WTC11 (cell line): ENCODE data around the gene DHCR7. TPM values are rescaled to one million over a fixed set of nuclear protein-coding genes. Genes with fewer than 3 reads are reported as not detected.

ENCODE experiments used
- ATAC-seq: fragments of 200-7000 bp; cut with Tn5 transposase; 2 replicates; pipeline ENCODE4 v1.10.0; 2021; ENCODE audit warnings: mild to moderate bottlenecking, moderate library complexity
- CTCF ChIA-PET: fragments of 300-600 bp; sonication (Branson Sonifier 250); formaldehyde crosslinking; loops from one replicate; lab custom pipeline; 2021; ENCODE audit warnings: antibody characterized with exemption; lab: Charles Lee
- POLR2A ChIA-PET: fragments of 350-600 bp; sonication (Branson Sonifier 250); formaldehyde crosslinking; loops from one replicate; lab custom pipeline; 2021; ENCODE audit warnings: antibody characterized with exemption; lab: Charles Lee
- DNase-seq: peaks from one replicate; pipeline ENCODE4 v3.0.0; 2021; ENCODE audit warnings: low spot score
- H3K27ac Mint-ChIP-seq: 2 replicates; pipeline ENCODE4 v1.8.0; 2021; ENCODE audit warnings: mixed read lengths
- H3K27me3 Mint-ChIP-seq: 2 replicates; pipeline ENCODE4 v1.8.0; 2021; ENCODE audit warnings: low read depth, mild to moderate bottlenecking, moderate library complexity, mixed read lengths
- H3K36me3 Mint-ChIP-seq: 2 replicates; pipeline ENCODE4 v1.8.0; 2021; ENCODE audit warnings: mixed read lengths
- H3K4me1 Mint-ChIP-seq: 2 replicates; pipeline ENCODE4 v1.8.0; 2022; ENCODE audit warnings: mixed read lengths
- H3K4me3 Mint-ChIP-seq: 2 replicates; pipeline ENCODE4 v1.8.0; 2021; ENCODE audit warnings: mild to moderate bottlenecking, moderate library complexity, mixed read lengths
- H3K9me3 Mint-ChIP-seq: 2 replicates; pipeline ENCODE4 v1.8.0; 2021; ENCODE audit warnings: mixed read lengths
- CBFB ChIP-seq: sonication (generic); formaldehyde crosslinking; IDR thresholded peaks from 2 replicates; pipeline ENCODE4 v1.8.1; 2022; ENCODE audit warnings: mild to moderate bottlenecking, low read depth, missing genetic modification reagents
- FOXJ3 ChIP-seq: sonication (generic); formaldehyde crosslinking; IDR thresholded peaks from 2 replicates; pipeline ENCODE4 v1.9.0; 2021; ENCODE audit warnings: missing genetic modification reagents, mild to moderate bottlenecking, borderline replicate concordance
- MXD4 ChIP-seq: fragments of 250-450 bp; sonication (Bioruptor Pico); IDR thresholded peaks from 2 replicates; pipeline ENCODE4 v1.8.0; 2021; ENCODE audit warnings: mild to moderate bottlenecking, moderate library complexity, borderline replicate concordance
- NR3C1 ChIP-seq: sonication (generic); formaldehyde crosslinking; conservative IDR thresholded peaks from 2 replicates; pipeline ENCODE4 v1.8.1; 2023; ENCODE audit warnings: low read depth, mild to moderate bottlenecking, missing genetic modification reagents
- TEAD1 ChIP-seq: sonication (generic); formaldehyde crosslinking; IDR thresholded peaks from 2 replicates; pipeline ENCODE4 v1.8.0; 2022; ENCODE audit warnings: mild to moderate bottlenecking, missing genetic modification reagents
- ZNF416 ChIP-seq: fragments of 250-450 bp; sonication (Bioruptor Pico); IDR thresholded peaks from 2 replicates; pipeline ENCODE4 v1.9.0; 2021; ENCODE audit warnings: mild to moderate bottlenecking, inconsistent platforms
- ZNF671 ChIP-seq: fragments of 250-450 bp; sonication (Bioruptor Pico); IDR thresholded peaks from 2 replicates; pipeline ENCODE4 v1.8.0; 2021; ENCODE audit warnings: mild to moderate bottlenecking
- total RNA-seq: library from RNA; stranded (reverse); gene quantifications from 3 replicates; pipeline ENCODE4 v1.2.3, GENCODE V29; 2021
- TF ChIP-seq, protein P1 (sequence below): sonication (generic); formaldehyde crosslinking; IDR thresholded peaks from 2 replicates; pipeline ENCODE4 v1.8.0; 2023; ENCODE audit warnings: mild to moderate bottlenecking, missing genetic modification reagents
- TF ChIP-seq, protein P2 (sequence below): sonication (generic); formaldehyde crosslinking; IDR thresholded peaks from 2 replicates; pipeline ENCODE4 v1.8.1; 2022; ENCODE audit warnings: mild to moderate bottlenecking, moderate library complexity, missing genetic modification reagents
- TF ChIP-seq, protein P3 (sequence below): fragments of 250-450 bp; sonication (Bioruptor Pico); IDR thresholded peaks from 2 replicates; pipeline ENCODE4 v1.8.0; 2021; ENCODE audit warnings: mild to moderate bottlenecking
- TF ChIP-seq, protein P4 (sequence below): fragments of 250-450 bp; sonication (Bioruptor Pico); conservative IDR thresholded peaks from 2 replicates; pipeline ENCODE4 v1.9.0; 2021; ENCODE audit warnings: mild to moderate bottlenecking
- TF ChIP-seq, protein P5 (sequence below): sonication (generic); formaldehyde crosslinking; conservative IDR thresholded peaks from 2 replicates; pipeline ENCODE4 v1.8.1; 2023; ENCODE audit warnings: mild to moderate bottlenecking, low read depth, missing genetic modification reagents, moderate library complexity
- TF ChIP-seq, protein P6 (sequence below): sonication (generic); formaldehyde crosslinking; IDR thresholded peaks from 2 replicates; pipeline ENCODE4 v1.8.1; 2023; ENCODE audit warnings: mild to moderate bottlenecking, missing genetic modification reagents, moderate library complexity
- TF ChIP-seq, protein P7 (sequence below): fragments of 250-450 bp; sonication (Bioruptor Pico); IDR thresholded peaks from 2 replicates; pipeline ENCODE4 v2.1.2; 2022; ENCODE audit warnings: mild to moderate bottlenecking, moderate library complexity

The DHCR7 gene
- total RNA-seq, 1 experiment from 2014 or later, result 104 TPM

DNA sequence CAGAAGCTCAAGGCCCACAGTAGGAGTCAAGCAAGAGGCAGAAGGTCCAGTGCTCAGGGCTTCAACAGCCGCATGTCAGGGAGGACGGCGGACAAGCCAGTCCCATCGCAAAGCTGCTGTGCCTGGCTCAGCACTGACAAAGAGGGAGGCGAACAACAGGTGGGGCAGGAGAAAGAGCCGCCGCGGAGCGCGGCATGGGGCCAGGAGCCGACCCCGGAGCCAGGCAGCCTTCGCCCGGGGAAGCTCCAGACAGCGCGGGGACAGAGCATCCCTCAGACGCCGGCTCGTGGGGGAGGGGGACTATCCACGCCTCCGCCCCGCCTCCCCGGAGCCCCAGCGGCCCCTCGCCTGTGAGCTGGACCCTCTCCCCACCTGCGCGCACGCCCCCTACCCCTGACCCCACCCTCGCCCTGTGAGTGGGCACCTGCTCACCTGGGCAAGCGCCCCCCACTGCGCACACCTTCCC is 369 bp downstream of the DHCR7 start:
- DNase-seq, result peak; percentile 73
- ChIA-PET POLR2A (interaction anchor here (1.4 kb wide), 1 partner anchor 14 kb away, joined by 3 read pairs; no protein-coding TSS in a partner anchor), CTCF (interaction anchor here (0.6 to 3.5 kb wide), 12 partner anchors 10 to 878 kb away, joined by 3 to 25 read pairs (median 4); partner anchors contain the start of gene SHANK2)
- Mint-ChIP-seq H3K4me3 (peak overlapping the region; percentile 90), H3K27ac (peak overlapping the region; percentile 91), H3K36me3 (peaks cover 42% of the 10 kb centered on the region), H3K4me1 (peaks cover 47% of the 10 kb centered on the region), H3K27me3 (no peaks in the 10 kb centered on the region), H3K9me3 (peaks cover 7% of the 10 kb centered on the region)
- ATAC-seq, result peak; percentile 25
- no peak for TF ChIP-seq FOXJ3 (CRISPR knock-in tag)
- TF ChIP-seq, protein P1, sequence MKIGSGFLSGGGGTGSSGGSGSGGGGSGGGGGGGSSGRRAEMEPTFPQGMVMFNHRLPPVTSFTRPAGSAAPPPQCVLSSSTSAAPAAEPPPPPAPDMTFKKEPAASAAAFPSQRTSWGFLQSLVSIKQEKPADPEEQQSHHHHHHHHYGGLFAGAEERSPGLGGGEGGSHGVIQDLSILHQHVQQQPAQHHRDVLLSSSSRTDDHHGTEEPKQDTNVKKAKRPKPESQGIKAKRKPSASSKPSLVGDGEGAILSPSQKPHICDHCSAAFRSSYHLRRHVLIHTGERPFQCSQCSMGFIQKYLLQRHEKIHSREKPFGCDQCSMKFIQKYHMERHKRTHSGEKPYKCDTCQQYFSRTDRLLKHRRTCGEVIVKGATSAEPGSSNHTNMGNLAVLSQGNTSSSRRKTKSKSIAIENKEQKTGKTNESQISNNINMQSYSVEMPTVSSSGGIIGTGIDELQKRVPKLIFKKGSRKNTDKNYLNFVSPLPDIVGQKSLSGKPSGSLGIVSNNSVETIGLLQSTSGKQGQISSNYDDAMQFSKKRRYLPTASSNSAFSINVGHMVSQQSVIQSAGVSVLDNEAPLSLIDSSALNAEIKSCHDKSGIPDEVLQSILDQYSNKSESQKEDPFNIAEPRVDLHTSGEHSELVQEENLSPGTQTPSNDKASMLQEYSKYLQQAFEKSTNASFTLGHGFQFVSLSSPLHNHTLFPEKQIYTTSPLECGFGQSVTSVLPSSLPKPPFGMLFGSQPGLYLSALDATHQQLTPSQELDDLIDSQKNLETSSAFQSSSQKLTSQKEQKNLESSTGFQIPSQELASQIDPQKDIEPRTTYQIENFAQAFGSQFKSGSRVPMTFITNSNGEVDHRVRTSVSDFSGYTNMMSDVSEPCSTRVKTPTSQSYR, result peak; percentile 62; the same call in 1 of the 2 replicates

DNA sequence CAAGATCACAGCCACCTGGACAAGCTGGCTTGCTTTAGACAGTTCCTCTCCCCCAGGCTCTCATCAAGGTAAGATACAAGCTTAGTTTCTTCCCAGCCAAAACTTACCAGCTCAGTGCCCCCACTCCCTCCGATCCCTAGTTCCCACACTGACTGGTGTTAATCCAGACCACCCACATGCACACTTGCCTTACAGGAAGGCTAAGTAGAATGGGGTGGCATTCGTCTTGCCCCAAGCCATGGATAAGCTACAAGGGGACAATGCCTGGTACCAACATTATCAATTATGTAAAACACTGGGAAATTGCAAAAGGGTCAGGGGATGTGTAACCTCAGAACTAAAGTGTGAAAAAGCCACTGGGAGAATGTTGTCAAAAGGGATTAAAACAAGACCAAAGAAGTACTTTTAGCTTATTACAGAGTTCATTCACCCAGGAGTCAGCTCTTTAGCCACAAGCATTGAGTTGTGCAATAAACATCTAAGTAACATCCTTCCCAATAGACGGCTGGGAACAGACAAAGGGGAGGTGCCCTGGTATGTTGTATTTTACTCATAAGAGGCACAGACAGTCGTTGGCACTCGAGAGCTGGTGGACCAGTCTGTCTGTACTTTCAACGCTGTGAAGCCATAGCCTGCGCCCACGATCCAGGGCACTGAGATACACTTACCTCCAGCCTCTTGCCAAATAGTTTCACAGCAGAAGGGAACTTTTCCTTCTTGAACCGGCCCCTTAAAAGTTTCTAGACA is 1.1 kb downstream of the DHCR7 start:
- CTCF ChIA-PET, result interaction anchor here (0.8 to 3.5 kb wide), 7 partner anchors 21 to 877 kb away, joined by 3 to 25 read pairs (median 4); partner anchors contain the start of gene SHANK2
- no peak for DNase-seq
- H3K9me3 Mint-ChIP-seq, result peaks cover 7% of the 10 kb centered on the region
- no peaks in the 10 kb centered on the region for H3K27me3 Mint-ChIP-seq
- POLR2A ChIA-PET, result interaction anchor here (1.4 kb wide), 1 partner anchor 13 kb away, joined by 3 read pairs; no protein-coding TSS in a partner anchor
- H3K4me1 Mint-ChIP-seq, result peaks cover 44% of the 10 kb centered on the region
- TF ChIP-seq NR3C1 (CRISPR knock-in tag) (no peak), CBFB (CRISPR knock-in tag) (no peak)
- TF ChIP-seq, protein P2, sequence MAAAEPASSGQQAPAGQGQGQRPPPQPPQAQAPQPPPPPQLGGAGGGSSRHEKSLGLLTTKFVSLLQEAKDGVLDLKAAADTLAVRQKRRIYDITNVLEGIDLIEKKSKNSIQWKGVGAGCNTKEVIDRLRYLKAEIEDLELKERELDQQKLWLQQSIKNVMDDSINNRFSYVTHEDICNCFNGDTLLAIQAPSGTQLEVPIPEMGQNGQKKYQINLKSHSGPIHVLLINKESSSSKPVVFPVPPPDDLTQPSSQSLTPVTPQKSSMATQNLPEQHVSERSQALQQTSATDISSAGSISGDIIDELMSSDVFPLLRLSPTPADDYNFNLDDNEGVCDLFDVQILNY (CRISPR knock-in tag), result no peak
- TF ChIP-seq, protein P3, sequence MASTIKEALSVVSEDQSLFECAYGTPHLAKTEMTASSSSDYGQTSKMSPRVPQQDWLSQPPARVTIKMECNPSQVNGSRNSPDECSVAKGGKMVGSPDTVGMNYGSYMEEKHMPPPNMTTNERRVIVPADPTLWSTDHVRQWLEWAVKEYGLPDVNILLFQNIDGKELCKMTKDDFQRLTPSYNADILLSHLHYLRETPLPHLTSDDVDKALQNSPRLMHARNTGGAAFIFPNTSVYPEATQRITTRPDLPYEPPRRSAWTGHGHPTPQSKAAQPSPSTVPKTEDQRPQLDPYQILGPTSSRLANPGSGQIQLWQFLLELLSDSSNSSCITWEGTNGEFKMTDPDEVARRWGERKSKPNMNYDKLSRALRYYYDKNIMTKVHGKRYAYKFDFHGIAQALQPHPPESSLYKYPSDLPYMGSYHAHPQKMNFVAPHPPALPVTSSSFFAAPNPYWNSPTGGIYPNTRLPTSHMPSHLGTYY (CRISPR knock-in tag), result no peak
- TF ChIP-seq, all 79 proteins: peak for 0
- H3K4me3 Mint-ChIP-seq, result peak overlapping the region; percentile 90
- H3K27ac Mint-ChIP-seq, result peak overlapping the region; percentile 91
- no peak for ATAC-seq
- H3K36me3 Mint-ChIP-seq, result peaks cover 48% of the 10 kb centered on the region

DNA sequence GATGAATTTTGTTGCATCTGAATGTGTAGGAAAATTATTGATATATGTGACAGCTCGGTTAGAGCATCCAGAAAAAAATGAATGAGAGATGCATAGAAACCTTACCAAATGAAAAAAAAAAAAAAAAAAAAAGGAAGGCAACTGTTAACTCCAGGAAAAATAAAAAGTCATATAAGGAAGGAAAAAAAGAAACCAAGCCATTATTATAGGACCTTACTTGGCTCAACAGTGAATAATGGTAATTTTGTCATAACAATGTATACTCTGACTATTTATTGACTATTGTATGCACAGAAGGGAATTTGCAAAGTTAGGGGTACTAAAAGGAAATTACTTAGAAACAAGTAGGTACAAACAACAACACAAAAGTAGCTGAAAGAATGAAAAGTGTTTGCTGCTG is 2.0 kb downstream of the DHCR7 start:
- Mint-ChIP-seq H3K4me1 (peaks cover 35% of the 10 kb centered on the region), H3K9me3 (peaks cover 7% of the 10 kb centered on the region), H3K4me3 (peak overlapping the region; percentile 90), H3K36me3 (peaks cover 55% of the 10 kb centered on the region), H3K27me3 (no peaks in the 10 kb centered on the region), H3K27ac (no peak overlapping the region)
- ATAC-seq (no peak), DNase-seq (no peak)
- ChIA-PET POLR2A (no interaction called here), CTCF (no interaction called here)
- TF ChIP-seq MXD4 (CRISPR knock-in tag) (no peak), ZNF416 (CRISPR knock-in tag) (no peak), TEAD1 (CRISPR knock-in tag) (no peak), ZNF671 (no peak)
- TF ChIP-seq, protein P4, sequence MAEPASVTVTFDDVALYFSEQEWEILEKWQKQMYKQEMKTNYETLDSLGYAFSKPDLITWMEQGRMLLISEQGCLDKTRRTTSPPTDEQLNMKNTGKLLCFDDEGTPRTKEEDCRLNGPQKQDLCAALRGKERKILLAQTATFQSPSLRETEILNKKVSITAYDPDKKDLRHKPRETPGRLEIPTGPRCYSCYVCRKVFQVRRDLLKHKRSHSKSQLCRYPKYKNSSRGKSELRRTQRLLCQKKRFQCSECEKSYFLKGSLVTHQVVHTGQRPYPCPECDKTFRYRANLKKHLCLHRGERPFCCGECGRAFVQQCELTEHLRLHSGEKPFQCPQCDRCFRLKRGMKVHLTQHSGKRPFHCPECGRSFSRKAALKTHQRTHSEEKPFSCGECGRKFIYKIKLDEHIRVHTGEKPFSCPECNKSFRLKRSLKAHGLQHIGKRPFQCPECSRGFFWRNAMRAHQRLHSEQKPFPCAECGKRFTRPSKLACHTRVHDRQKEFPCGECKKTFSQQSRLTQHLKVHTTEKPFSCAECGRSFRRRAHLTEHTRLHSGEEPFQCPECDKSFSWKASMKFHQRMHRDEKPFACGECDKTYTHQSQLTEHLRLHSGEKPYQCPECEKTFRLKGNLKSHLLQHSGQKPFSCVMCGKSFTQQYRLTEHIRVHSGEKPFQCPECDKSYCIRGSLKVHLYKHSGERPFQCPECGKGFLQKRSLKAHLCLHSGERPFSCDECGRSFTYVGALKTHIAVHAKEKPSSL (CRISPR knock-in tag), result no peak
- TF ChIP-seq, protein P5, sequence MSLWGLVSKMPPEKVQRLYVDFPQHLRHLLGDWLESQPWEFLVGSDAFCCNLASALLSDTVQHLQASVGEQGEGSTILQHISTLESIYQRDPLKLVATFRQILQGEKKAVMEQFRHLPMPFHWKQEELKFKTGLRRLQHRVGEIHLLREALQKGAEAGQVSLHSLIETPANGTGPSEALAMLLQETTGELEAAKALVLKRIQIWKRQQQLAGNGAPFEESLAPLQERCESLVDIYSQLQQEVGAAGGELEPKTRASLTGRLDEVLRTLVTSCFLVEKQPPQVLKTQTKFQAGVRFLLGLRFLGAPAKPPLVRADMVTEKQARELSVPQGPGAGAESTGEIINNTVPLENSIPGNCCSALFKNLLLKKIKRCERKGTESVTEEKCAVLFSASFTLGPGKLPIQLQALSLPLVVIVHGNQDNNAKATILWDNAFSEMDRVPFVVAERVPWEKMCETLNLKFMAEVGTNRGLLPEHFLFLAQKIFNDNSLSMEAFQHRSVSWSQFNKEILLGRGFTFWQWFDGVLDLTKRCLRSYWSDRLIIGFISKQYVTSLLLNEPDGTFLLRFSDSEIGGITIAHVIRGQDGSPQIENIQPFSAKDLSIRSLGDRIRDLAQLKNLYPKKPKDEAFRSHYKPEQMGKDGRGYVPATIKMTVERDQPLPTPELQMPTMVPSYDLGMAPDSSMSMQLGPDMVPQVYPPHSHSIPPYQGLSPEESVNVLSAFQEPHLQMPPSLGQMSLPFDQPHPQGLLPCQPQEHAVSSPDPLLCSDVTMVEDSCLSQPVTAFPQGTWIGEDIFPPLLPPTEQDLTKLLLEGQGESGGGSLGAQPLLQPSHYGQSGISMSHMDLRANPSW, result no peak
- TF ChIP-seq, protein P6, sequence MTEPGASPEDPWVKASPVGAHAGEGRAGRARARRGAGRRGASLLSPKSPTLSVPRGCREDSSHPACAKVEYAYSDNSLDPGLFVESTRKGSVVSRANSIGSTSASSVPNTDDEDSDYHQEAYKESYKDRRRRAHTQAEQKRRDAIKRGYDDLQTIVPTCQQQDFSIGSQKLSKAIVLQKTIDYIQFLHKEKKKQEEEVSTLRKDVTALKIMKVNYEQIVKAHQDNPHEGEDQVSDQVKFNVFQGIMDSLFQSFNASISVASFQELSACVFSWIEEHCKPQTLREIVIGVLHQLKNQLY, result no peak
- TF ChIP-seq, protein P7, sequence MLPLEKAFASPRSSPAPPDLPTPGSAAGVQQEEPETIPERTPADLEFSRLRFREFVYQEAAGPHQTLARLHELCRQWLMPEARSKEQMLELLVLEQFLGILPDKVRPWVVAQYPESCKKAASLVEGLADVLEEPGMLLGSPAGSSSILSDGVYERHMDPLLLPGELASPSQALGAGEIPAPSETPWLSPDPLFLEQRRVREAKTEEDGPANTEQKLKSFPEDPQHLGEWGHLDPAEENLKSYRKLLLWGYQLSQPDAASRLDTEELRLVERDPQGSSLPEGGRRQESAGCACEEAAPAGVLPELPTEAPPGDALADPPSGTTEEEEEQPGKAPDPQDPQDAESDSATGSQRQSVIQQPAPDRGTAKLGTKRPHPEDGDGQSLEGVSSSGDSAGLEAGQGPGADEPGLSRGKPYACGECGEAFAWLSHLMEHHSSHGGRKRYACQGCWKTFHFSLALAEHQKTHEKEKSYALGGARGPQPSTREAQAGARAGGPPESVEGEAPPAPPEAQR (CRISPR knock-in tag), result no peak
